GM12873 (cell line): Measurements from ENCODE around the gene RER1.

Source experiments
- TF ChIP-seq, protein P1 (sequence below): IDR thresholded peaks from 2 replicates; pipeline ENCODE4 v1.5.1; 2012; ENCODE audit warnings: low read depth, mild to moderate bottlenecking, moderate library complexity, low read length, control low read depth; ENCODE audit not compliant: insufficient read depth; ENCODE audit errors: missing control alignments

The RER1 gene

DNA sequence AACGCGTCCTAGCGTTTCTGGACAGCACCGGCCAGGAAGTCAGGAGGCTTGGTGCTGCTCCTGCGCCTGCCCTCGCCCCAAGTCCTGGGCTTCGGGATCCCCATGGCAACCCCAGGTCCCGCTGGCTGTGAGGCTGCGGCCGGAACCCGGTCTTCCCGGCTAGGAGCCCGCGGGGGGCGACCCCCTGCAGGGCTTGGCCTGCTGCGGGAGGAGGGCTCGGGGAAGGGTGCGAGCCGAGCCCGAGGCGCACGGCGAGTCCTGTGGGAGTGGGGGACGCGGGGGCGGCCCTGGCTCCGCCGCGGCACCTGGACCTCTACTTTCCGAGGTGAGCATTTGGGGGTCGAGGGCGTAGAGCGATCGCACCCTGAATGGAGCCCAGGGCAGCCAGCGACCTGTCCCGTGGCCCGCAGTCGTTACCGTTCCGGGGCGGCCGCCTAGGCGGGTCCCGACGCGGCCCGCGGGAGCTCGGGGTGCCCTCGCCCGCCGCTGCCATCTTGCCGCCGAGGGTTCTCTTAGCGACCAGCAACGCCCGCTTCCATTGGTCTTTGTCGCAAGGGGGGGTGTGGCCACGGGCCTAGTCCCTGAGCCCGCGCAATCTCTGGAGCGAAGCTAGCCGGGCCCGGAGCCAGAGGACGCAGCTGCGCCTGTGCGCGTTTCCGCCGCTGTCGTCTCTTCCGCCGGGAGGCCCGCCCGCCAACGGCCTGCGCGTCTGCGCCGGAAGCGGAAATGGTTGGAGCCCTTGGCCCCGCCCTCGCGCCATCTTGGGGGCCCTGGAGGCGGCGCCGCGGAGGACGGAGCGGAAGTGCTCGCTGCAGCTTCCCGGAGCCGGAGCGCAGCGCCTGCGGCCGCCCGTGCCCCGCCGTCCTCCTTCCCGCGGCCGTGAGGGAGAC is at the start of gene RER1, which contains the start of gene MORN1:
Gene RER1 (plus strand): TSS at position 801 of the 890 bp plus-strand sequence. CDS start 3,950 bp downstream, outside the sequence.
Gene MORN1 (minus strand): TSS at position 514 of the 890 bp plus-strand sequence. CDS start 21 bp downstream, at position 493.
- TF ChIP-seq, protein P1, sequence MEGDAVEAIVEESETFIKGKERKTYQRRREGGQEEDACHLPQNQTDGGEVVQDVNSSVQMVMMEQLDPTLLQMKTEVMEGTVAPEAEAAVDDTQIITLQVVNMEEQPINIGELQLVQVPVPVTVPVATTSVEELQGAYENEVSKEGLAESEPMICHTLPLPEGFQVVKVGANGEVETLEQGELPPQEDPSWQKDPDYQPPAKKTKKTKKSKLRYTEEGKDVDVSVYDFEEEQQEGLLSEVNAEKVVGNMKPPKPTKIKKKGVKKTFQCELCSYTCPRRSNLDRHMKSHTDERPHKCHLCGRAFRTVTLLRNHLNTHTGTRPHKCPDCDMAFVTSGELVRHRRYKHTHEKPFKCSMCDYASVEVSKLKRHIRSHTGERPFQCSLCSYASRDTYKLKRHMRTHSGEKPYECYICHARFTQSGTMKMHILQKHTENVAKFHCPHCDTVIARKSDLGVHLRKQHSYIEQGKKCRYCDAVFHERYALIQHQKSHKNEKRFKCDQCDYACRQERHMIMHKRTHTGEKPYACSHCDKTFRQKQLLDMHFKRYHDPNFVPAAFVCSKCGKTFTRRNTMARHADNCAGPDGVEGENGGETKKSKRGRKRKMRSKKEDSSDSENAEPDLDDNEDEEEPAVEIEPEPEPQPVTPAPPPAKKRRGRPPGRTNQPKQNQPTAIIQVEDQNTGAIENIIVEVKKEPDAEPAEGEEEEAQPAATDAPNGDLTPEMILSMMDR = no peak

DNA sequence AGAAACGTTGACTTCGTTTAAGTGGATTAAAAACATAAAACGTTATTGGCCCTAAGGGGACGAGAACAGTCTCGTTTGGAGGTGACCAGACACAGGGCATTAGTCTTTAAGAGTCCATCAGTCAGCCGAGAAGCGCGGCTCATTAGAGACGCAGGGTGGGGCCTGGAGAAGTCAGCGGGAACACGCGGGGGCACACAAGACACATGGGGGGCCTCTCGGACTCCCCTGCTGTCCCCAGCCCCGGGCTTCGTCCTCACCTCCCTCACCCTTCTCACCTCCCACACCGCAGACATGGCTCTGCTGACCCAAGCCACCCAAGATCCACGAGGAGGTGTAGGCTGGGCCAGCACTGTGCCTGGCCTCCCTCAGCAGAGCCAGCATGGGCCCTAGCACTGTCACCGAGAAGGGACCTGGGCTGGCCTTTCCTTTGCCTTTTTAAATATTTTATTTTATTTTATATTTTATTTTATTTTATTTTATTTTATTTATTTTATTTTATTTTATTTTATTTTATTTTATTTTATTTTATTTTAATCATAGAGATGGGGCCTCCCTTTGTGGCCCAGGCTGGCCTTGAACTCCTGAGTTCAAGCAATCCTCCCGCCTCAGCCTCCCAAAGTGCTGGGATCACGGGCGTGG is 49.1 kb upstream of the RER1 start:
- TF ChIP-seq, protein P1 = no peak

- TF ChIP-seq, protein P1 = no peak
Measured at GRCh38 chr1:2343023-2343935, 48.4 kb upstream of the RER1 start.

GRCh38 chr1:2344121-2344681 is 47.4 kb upstream of the RER1 start:
- TF ChIP-seq, protein P1 = no peak

- TF ChIP-seq, protein P1 = no peak
Measured at GRCh38 chr1:2344744-2345296, 46.8 kb upstream of the RER1 start.

GRCh38 chr1:2345297-2346075 is 46.2 kb upstream of the RER1 start:
- TF ChIP-seq, protein P1 = no peak
